Activated naive CD8-positive, alpha-beta T cell (primary cell): Measurements from ENCODE around the gene SPSB3.

Experiments
- H3K27ac Mint-ChIP-seq: one replicate; pipeline ENCODE4 v1.8.0; 2021; ENCODE audit warnings: mixed read lengths
- H3K27me3 Mint-ChIP-seq: one replicate; pipeline ENCODE4 v1.8.0; 2021; ENCODE audit warnings: mixed read lengths
- H3K36me3 Mint-ChIP-seq: one replicate; pipeline ENCODE4 v1.8.0; 2021; ENCODE audit warnings: mixed read lengths
- H3K4me1 Mint-ChIP-seq: one replicate; pipeline ENCODE4 v1.8.0; 2021; ENCODE audit warnings: low read depth, mixed read lengths
- H3K4me3 Mint-ChIP-seq: one replicate; pipeline ENCODE4 v1.8.0; 2021; ENCODE audit warnings: mild to moderate bottlenecking, mixed read lengths
- H3K9me3 Mint-ChIP-seq: one replicate; pipeline ENCODE4 v1.8.0; 2021; ENCODE audit warnings: low read depth, mixed read lengths

The SPSB3 gene

GRCh38 chr16:1782408-1783264, at the start of gene SPSB3, which contains the start of gene NUBP2:
Gene SPSB3 (minus strand): TSS chr16:1782571. CDS start chr16:1781483, 1,088 bp downstream.
Gene NUBP2 (plus strand): TSS chr16:1782960. CDS start chr16:1783021, 61 bp downstream.
- peaks cover 20% of the 10 kb centered on the region for H3K4me1 Mint-ChIP-seq
- H3K9me3 Mint-ChIP-seq, result no peaks in the 10 kb centered on the region
- no peaks in the 10 kb centered on the region for H3K36me3 Mint-ChIP-seq
- H3K27me3 Mint-ChIP-seq, result no peaks in the 10 kb centered on the region
- H3K4me3 Mint-ChIP-seq, result peak within 1 kb of the TSS; percentile 95
- peak within 1 kb of the TSS; percentile 93 for H3K27ac Mint-ChIP-seq

DNA sequence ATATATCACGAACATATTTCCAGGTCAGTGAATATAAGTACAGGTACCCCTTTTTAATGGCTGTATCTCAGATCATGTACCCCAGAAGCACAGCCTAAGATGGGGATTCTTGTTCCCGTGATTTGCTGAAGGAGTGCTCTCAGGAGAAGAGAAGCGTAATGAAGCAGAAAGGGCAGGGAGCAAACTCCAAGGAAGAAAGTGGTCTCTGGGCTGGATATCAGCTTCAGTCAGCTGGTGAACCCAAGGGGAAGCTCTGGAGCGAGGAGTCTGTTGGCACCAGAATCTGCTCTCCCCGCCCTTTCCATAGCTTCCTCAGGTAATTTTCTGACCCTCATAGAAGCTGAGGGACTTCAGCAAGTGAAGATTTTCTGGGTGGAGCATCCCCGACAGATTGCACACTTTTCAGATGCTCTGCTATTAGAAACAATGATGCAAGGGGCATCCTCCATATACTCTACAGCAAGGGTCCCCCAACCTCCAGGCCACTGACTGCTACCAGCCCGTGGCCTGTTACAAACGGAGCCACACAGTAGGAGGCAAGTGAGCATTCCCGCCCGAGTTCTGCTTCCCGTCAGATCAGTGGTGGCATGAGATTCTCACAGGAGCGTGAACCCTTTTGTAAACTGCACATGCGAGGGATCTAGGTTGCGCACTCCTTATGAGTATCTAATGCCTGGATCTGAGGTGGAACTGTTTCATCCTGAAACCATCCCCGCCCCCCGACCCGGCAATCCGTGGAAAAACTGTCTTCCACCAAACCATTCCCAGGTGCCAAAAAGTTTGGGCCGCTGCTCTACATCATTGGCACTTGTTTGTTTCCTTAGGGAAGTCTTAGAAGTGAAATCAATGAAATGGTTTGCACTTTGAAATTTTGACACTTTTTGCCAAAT, 49.1 kb upstream of the SPSB3 start:
- no peaks in the 10 kb centered on the region for H3K36me3 Mint-ChIP-seq
- H3K27ac Mint-ChIP-seq, result no peak overlapping the region
- no peak overlapping the region for H3K4me3 Mint-ChIP-seq
- no peaks in the 10 kb centered on the region for H3K9me3 Mint-ChIP-seq
- H3K4me1 Mint-ChIP-seq, result peaks cover 28% of the 10 kb centered on the region
- H3K27me3 Mint-ChIP-seq, result no peaks in the 10 kb centered on the region

DNA sequence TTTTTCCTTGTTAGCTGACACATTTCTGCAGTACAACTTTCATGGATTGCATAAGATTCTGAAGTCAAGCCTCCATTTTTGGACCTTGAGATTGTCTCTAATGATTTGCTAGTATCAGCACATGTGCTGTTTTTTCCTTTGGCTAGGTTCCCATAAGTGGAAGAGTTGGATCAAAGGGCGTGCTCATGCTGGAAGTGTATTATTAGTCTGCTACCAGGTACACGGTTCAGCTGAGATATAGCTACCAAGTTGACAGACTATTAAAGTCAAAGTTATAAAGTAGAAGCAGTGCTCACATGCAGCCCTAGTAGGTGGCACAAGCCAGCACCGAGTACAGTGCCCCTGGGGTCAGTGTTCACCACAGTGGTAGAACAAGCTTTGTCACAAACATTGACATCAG, 47.8 kb upstream of the SPSB3 start:
- peak overlapping the region; percentile 34 for H3K27ac Mint-ChIP-seq
- no peaks in the 10 kb centered on the region for H3K27me3 Mint-ChIP-seq
- no peaks in the 10 kb centered on the region for H3K9me3 Mint-ChIP-seq
- no peaks in the 10 kb centered on the region for H3K36me3 Mint-ChIP-seq
- H3K4me3 Mint-ChIP-seq, result no peak overlapping the region
- H3K4me1 Mint-ChIP-seq, result peaks cover 33% of the 10 kb centered on the region

- Mint-ChIP-seq H3K27ac (peak overlapping the region; percentile 64), H3K9me3 (no peaks in the 10 kb centered on the region), H3K27me3 (no peaks in the 10 kb centered on the region)
Measured at GRCh38 chr16:1828645-1829410, 46.5 kb upstream of the SPSB3 start.

DNA sequence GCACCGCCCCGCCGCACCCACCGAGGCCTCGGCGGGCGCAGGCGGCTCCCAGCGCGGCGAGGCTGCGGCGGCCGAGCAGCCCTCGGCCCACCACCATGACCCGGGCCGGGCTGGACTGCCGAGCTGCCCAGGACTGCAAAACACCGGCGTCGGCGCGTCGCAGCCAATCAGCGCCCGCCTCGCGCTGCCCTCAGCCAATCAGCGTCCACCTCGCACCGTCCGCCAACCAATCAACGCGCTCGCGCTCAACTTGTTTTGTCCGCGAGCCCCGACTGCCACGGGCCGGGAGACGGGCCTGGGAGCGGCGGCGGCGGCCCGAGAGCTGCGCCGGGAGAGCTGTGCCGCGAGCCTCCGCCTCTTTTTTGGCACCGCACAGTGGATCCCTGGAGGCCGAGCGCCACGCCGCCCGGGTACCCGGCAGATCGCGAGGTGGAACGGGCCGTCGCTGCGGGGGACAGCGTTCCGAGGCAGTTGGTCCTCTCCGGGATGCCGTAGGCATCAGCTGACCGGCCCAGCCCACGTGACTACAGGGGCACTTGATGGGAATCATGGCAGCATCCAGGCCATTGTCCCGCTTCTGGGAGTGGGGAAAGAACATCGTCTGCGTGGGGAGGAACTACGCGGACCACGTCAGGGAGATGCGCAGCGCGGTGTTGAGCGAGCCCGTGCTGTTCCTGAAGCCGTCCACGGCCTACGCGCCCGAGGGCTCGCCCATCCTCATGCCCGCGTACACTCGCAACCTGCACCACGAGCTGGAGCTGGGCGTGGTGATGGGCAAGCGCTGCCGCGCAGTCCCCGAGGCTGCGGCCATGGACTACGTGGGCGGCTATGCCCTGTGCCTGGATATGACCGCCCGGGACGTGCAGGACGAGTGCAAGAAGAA, 44.6 kb upstream of the SPSB3 start, which contains the start of the genes FAHD1 and HAGH:
TSS of gene FAHD1 (plus strand) at position 516 of the 883 bp plus-strand sequence. CDS start at position 549, 33 bp downstream.
TSS of gene HAGH (minus strand) at position 135 of the 883 bp plus-strand sequence. CDS start at position 97, 38 bp downstream.
- Mint-ChIP-seq H3K4me3 (peak within 1 kb of the TSS; percentile 94), H3K27ac (peak within 1 kb of the TSS; percentile 89), H3K4me1 (peaks cover 47% of the 10 kb centered on the region), H3K9me3 (no peaks in the 10 kb centered on the region), H3K27me3 (no peaks in the 10 kb centered on the region), H3K36me3 (no peaks in the 10 kb centered on the region)

More at GRCh38 chr16:1828645-1829410, 46.5 kb upstream of the SPSB3 start:
- Mint-ChIP-seq H3K4me1 (peaks cover 45% of the 10 kb centered on the region), H3K4me3 (peak overlapping the region; percentile 73), H3K36me3 (no peaks in the 10 kb centered on the region)

DNA sequence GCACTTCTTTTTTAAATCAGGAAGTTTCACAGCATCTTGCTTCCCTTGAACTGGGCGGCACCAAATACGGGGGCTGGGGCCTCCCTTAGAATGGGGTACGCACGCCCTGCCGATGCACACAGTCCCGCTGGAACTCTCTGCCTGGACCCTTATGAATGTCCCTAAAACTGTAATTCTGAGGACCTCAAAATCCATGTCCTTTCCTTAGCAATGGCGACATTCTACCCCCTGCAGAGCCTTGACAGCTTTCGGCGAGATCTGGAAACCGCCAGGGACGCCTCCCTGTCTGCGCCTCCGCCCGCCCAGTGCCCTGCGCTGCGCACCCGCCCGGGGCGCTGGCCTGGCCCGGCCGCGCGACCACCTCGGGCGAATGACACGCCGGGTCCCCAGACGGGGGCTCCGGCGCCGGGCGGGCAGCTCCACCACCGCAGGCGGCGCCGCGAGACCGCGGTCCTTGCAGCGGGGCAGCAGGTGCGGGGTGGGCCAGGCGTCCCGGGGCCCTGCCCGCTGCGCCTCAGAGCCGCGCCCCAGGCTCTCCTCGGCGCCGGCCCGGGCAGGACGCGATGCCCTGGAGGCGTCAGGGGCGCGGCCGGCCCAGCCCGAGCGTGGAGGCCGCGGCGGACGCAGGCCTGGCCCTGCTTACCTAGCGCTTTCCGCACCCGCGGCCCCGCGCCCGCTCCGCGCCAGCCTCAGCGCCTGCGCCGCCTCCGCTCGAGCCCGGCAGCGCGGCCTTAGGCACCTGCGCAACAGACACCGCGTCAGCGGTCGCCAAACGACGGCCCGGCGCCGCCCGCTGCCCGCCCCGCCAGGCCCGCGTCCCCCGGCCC, 43.7 kb upstream of the SPSB3 start:
- Mint-ChIP-seq H3K36me3 (no peaks in the 10 kb centered on the region), H3K4me1 (peaks cover 47% of the 10 kb centered on the region), H3K9me3 (no peaks in the 10 kb centered on the region), H3K4me3 (peak overlapping the region; percentile 87), H3K27ac (peak overlapping the region; percentile 75), H3K27me3 (no peaks in the 10 kb centered on the region)

DNA sequence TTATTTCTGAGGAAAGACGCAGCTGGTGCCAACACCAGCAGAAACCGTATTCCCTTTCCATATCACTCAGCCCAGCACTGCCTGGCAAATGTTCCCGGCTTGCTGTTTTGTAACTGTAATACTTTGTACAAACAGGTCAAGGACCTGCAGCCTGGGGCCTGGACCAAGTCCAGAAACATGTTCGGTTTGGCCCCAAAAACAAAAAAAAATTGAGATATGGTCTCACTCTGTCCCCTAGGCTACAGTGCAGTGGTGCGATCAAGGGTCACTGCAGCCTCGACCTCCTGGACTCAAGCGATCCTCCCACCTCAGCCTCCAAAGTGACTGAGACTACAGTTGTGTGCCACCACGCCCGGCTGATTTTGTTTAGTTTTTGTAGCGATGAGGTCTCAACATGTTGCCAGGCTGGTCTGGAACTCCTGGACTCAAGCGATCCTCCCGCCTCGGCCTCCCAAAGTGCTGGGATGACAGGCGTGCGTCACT, 43.1 kb upstream of the SPSB3 start:
- no peaks in the 10 kb centered on the region for H3K27me3 Mint-ChIP-seq
- no peaks in the 10 kb centered on the region for H3K36me3 Mint-ChIP-seq
- H3K4me1 Mint-ChIP-seq, result peaks cover 45% of the 10 kb centered on the region
- H3K27ac Mint-ChIP-seq, result peak overlapping the region; percentile 75
- peak overlapping the region; percentile 87 for H3K4me3 Mint-ChIP-seq
- no peaks in the 10 kb centered on the region for H3K9me3 Mint-ChIP-seq

- Mint-ChIP-seq H3K27me3 (no peaks in the 10 kb centered on the region), H3K9me3 (no peaks in the 10 kb centered on the region), H3K4me3 (no peak overlapping the region), H3K27ac (peak overlapping the region; percentile 61), H3K4me1 (peaks cover 33% of the 10 kb centered on the region), H3K36me3 (no peaks in the 10 kb centered on the region)
Measured at GRCh38 chr16:1823821-1824220, 41.5 kb upstream of the SPSB3 start.

DNA sequence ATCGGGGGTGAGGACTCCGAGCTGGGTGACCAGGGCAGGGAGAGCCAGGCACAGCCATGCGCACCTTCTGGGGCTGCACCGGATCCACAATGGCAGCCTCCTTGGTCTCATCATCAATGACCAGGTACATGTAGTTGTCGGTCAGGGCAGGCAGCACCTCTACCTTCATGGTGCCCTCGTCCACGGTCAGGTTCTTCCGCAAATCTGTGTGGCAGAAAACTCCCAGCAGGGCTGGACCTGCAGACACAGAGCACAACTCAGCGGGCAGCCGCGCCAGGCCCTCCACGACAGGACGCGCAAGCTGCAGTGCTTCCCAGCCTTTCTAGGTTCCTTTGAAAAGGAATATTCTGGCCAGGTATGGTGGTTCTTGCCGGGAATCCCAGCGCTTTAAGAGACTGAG, 40.4 kb upstream of the SPSB3 start:
- H3K4me3 Mint-ChIP-seq, result no peak overlapping the region
- H3K27ac Mint-ChIP-seq, result no peak overlapping the region
- H3K9me3 Mint-ChIP-seq, result no peaks in the 10 kb centered on the region
- H3K4me1 Mint-ChIP-seq, result peaks cover 25% of the 10 kb centered on the region
- H3K27me3 Mint-ChIP-seq, result no peaks in the 10 kb centered on the region
- no peaks in the 10 kb centered on the region for H3K36me3 Mint-ChIP-seq

DNA sequence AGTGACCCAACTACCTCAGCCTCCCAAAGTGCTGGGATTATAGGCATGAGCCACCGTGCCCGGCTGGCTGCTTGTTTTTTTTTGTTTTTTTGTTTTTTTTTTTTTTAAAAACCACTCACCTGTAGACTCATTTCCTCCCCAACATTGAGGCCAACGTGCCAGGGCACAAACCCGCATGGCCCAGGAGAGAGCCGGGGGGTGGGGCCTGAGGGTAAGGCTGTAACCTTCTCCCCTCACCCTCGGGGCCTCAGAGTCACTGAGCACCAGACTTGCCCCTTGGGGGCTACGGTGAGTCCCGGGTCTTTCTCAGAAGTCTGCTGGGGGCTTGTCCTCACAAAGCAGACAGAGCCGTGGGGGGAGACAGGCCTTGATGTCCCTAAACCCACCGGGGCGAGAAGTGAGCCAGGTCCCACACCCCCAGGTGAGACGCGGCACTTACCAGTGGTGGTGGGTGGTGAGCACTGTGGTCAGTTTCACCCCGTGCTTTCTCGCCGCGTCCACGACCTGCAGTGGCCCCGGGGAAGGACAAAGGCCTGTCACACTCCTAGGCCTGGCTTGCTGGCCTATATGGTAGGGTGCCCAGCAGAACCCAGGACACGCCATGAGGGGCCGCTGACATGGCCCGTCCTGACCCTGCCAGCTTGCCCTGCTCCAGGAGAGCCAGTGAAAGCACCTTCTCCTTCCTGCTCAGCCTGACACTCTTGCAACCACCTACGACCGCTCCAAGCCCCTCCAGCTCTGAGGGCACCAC, 39.7 kb upstream of the SPSB3 start:
- H3K36me3 Mint-ChIP-seq, result no peaks in the 10 kb centered on the region

DNA sequence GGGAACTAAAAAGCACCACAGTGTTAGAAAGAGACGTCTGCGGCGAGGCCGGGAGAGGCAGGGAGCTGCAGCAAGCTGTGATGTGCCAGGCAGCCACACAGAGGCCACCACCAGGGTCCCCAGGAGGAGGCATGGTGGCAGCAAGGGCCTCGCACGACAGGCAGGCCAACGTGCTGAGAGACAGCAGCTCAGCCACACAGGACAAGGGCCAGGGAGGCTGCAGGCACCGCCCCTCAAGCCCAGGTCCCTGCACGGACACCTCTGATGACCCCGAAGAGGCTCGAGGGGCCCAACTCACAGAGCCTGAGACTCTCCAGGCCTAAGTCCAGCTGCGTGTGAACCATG, 38.5 kb upstream of the SPSB3 start:
- H3K9me3 Mint-ChIP-seq, result no peaks in the 10 kb centered on the region
- H3K4me3 Mint-ChIP-seq, result no peak overlapping the region
- H3K4me1 Mint-ChIP-seq, result peaks cover 20% of the 10 kb centered on the region
- no peaks in the 10 kb centered on the region for H3K36me3 Mint-ChIP-seq
- no peaks in the 10 kb centered on the region for H3K27me3 Mint-ChIP-seq
- no peak overlapping the region for H3K27ac Mint-ChIP-seq

More for the DNA sequence above, 39.7 kb upstream of the SPSB3 start:
- Mint-ChIP-seq H3K27ac (no peak overlapping the region), H3K9me3 (no peaks in the 10 kb centered on the region), H3K4me3 (no peak overlapping the region), H3K4me1 (peaks cover 20% of the 10 kb centered on the region), H3K27me3 (no peaks in the 10 kb centered on the region)

DNA sequence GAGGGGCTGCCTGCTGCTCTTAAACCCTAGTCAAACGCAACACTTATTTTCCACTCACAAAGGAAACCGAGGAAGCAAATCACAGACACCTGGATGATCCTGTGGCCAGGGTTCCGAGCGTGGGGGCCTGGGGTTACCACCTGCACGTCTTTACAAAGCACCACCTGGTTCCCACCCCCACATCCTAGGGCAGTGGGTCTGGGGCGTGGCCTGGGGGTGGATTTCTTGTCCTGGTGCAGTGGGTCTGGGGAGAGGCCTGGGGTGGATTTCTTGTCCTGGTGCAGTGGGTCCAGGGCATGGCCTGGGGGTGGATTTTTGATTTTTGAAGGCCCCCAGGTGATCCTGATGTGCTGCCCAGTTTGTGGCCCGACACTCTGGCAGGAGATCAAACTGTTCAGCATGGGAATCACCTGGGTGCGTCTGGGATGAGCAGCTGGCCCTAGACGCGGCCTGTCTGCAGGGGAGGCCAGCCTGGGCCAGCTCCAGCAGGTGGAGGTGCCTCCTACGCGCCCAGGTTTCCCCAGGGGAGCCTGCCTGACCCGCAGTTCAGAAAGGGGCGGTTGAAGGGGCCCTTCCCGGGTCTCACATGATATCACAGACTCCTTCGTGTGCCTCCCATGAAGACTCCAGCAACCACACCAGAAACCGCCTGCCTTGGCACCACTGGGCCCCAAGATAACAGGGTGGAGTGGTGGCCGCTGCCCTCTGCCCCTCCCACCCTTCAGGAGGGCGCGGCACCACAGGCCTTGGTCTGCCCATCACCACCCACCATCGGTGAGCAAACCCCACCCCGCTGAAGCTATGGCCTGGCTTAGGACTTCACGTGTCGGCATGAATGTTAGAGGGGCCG, 38.0 kb upstream of the SPSB3 start:
- Mint-ChIP-seq H3K27me3 (no peaks in the 10 kb centered on the region), H3K36me3 (no peaks in the 10 kb centered on the region), H3K4me1 (peaks cover 15% of the 10 kb centered on the region), H3K4me3 (no peak overlapping the region), H3K9me3 (no peaks in the 10 kb centered on the region), H3K27ac (no peak overlapping the region)
